ENCODE results near the gene CIITA.

CIITA gene

GRCh38 chr16:10881479-10882030 lies 4.6 kb downstream of the CIITA start:
- DNase-seq: no peak

DNA sequence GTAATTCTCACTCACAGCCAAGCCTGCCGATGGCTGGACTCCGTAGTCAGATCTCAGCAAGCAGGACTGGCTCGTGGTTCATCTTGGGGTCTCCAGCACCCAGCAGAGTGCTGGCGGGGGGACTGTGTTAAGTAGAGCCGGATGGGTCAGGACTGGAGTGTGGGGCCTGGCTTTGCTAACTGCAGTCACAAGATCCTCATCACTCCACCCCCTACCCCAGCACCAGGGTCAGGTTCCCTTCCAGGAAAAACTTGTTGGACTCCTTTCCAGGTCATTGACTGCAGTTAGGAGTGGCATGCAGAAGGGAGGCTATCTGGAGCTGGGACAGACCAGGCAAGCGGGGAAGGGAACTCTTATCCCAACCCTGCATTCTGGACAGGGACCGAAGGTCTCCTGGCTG lies 6.0 kb downstream of the CIITA start:
- no peak for DNase-seq

DNA sequence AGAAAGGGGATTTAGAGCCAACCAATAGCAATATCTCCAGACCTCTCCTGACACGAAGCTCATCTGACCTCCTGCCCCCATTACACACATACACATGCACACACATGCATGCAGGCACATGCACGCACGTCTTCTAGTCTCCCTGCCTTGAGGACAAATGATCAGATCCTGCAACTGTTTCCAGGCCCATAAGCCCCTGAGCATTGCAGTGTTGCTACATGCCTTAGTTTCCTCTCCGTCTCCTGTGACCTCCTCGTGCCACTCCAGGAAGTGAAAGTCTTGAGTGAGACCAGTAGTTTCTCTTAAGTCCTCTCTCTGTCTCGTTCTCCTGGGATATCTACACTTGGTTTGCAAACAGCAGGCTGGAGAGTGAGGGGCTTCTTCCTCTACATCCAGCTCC lies 8.2 kb downstream of the CIITA start:
- no peak for DNase-seq

DNA sequence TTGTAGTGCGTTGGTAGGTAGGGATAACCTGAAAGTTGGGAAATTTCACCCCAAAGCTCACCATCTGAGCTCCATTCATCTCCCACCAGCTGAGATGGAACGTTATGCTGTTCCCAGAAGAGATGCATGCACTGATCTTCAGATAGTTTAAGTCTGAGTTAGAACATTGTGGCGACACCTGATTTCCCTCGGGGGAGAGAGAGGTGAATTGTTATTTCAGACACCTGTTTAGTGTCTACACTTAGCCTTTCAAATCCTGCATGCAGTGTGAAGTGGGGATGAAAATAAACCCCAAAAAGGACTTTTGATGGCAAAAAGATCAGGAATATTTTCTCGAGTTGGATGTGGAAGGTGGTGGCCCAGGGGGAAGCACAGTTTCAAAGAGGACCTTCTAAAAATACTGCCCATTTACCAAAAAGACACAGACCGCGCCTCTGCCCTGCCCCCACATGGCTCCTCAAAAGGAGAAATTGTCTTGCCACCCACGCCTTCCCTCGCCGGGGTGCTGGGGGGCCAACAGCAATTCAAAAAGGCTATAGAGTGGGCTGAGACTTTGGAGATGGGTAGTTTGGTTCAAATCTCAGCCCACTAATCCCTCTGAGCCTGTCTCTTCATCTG lies 11.4 kb downstream of the CIITA start:
- no peak for DNase-seq

- no peak for DNase-seq
Observed at GRCh38 chr16:10889855-10890254, 12.9 kb downstream of the CIITA start.

- no peak for DNase-seq
Observed at GRCh38 chr16:10892782-10893318, 15.8 kb downstream of the CIITA start.

- DNase-seq: peak; percentile 53
Observed at GRCh38 chr16:10895053-10895946, 18.3 kb downstream of the CIITA start.

DNA sequence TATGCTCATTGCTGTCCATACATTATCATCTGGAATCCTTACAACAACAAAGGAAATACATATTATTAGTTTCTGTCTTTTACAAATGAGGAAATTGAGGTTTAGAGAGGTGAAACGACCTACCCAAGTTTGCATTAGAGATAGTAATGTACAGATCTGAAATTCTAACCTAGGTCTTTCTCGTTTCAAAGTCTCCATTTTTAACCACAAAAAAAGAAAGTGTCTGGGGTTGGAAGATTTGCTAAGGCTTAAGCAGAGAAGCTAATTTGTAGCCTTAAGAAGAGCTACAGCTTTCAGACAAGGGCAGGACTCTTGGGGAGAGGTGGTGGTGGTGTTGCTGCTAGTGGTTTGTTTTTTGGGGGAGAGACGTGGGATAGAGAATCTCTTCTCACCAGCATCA lies 19.2 kb downstream of the CIITA start:
- no peak for DNase-seq

- no peak for DNase-seq
Observed at GRCh38 chr16:10896723-10897122, 19.7 kb downstream of the CIITA start.

- no peak for DNase-seq
Observed at GRCh38 chr16:10897134-10897533, 20.1 kb downstream of the CIITA start.

GRCh38 chr16:10902999-10903398 lies 26.0 kb downstream of the CIITA start:
- no peak for DNase-seq

GRCh38 chr16:10906482-10906881 lies 29.5 kb downstream of the CIITA start:
- no peak for DNase-seq

GRCh38 chr16:10906914-10907756 lies 30.1 kb downstream of the CIITA start:
- no peak for DNase-seq

GRCh38 chr16:10907757-10908045 lies 30.7 kb downstream of the CIITA start:
- no peak for DNase-seq

- no peak for DNase-seq
Observed at GRCh38 chr16:10911267-10911666, 34.3 kb downstream of the CIITA start.

DNA sequence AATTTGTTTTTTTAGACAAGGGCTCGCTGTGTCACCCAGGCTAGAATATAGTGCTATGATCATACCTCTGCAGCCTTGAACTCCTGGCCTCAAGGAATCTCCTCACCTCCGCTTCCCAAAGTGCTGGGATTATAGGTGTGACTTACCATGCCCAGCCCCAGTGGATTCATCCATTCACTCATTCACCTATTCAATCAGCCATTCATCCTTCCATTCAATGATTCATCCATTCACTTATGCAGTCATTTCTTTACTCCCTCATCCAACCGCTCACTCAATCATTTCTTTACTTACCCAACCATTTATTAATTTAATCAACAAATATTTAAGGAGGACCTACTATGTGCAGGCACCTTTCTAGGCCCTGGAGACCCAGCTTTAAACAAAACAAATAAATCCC lies 39.5 kb downstream of the CIITA start:
- DNase-seq: no peak

DNA sequence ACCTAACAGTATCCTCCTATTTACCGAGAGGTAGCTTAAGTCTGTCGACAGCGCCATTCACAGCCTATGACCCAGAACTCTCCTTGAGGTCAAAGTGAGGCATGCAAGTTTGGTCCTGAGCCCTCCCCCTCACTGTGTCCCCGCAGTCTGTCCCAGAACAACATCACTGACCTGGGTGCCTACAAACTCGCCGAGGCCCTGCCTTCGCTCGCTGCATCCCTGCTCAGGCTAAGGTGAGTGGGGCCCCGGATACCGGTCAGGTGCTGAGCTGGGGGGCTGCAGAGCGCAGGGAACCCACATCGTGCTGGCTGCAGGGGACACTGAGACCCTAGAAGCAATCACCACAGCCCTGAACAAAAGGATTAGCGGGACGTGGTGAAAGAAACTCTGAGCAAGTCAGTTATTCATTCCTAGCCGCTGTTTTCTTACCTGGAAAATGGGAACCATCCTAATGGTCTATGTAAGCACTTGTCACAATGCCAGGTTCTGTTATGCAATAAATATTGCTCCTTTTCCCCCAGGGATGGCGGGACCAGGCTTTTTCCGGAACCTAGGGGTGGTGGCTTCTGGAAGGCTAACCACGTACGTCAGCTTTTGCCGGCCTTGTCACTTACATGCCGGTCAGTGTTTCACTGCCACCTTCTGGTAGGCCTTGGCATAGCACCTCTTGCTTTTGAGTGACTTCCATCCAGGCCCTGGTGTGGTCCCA lies 41.4 kb downstream of the CIITA start:
- DNase-seq: peak; percentile 91

DNA sequence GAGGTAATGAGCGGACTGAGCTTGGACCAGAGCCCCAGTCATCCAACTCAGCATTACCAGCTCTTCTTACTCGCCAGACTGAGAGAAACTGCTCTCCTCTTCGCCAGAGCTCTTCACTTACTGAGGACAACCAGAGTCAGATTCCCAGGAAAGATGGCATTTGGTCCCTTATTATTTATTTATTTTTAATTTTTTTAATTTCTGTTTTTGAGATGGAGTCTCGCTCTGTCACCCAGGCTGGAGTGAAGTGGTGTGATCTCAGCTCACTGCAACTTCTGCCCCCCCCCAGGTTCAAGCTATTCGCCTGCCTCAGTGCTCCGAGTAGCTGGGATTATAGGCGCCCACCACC lies 42.0 kb downstream of the CIITA start:
- DNase-seq: no peak

- DNase-seq: no peak
Observed at GRCh38 chr16:10920726-10921427, 43.9 kb downstream of the CIITA start.

GRCh38 chr16:10921536-10922327 lies 44.7 kb downstream of the CIITA start:
- DNase-seq: no peak

Measured in retina (tissue), 1 donor.